VCaP (cell line): ENCODE results near the gene PLXNA2.

Experiments
- H3K27ac ChIP-seq: fragments of 450-650 bp; 2 replicates; pipeline ENCODE4 v1.5.1; 2017
- CTCF ChIP-seq: fragments of 450-650 bp; conservative IDR thresholded peaks from 2 replicates; pipeline ENCODE4 v1.5.1; 2017; ENCODE audit warnings: mild to moderate bottlenecking, moderate library complexity

Gene PLXNA2

GRCh38 chr1:208045463-208046260 lies 198.5 kb downstream of the PLXNA2 start:
- no peak for TF ChIP-seq CTCF
- H3K27ac ChIP-seq = no peak overlapping the region

GRCh38 chr1:208044589-208045462 lies 199.4 kb downstream of the PLXNA2 start:
- no peak for TF ChIP-seq CTCF
- no peak overlapping the region for H3K27ac ChIP-seq

DNA sequence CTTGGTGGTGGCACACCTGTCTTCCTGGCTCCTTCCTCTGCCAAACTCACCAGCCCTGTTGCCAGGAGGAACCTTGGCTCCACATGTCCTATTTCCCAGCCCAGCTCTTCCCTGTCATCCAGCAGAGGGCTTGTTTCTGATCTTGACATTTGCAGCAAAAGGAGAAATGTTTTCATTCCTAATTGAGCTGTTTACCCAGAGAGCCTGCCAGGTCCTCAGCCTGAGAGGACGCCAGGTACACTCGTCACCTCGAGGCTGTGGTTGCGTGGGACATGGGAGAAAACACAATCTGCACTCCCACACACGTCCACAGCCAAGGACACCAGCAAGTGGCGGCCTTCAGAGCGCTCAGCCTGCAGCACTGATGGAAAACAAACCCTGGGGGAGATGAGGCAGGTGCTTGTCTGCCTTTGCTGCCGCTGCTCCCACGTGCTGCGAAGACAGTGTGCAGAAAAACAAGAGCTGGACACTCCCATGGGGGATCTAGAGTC lies 200.4 kb downstream of the PLXNA2 start:
- TF ChIP-seq CTCF = peak; percentile 56
- peak overlapping the region; percentile 47 for H3K27ac ChIP-seq

- TF ChIP-seq CTCF = no peak
- peak overlapping the region; percentile 47 for H3K27ac ChIP-seq
Measured at GRCh38 chr1:208042868-208043267, 201.3 kb downstream of the PLXNA2 start.

- TF ChIP-seq CTCF = no peak
- H3K27ac ChIP-seq = no peak overlapping the region
Measured at GRCh38 chr1:208042041-208042615, 202.1 kb downstream of the PLXNA2 start.

DNA sequence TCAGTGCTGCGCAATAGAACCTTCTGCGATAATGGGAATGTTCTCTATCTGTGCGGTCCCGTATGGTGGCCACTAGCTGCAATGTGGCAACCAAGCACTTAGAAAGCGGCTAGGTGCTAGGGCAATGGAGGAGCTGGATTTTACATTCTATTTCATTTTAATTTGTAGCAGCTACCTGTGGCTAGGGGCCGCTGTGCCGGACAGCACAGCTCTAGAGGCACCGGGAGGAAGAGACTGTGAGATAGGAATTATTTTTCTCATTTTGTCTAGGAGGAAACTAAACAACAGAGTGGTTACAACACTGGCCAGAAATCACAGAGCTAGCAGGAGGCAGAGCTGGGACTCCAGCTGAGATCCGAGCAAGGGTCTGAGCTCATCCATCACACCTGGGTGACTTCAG lies 202.7 kb downstream of the PLXNA2 start:
- TF ChIP-seq CTCF = no peak
- no peak overlapping the region for H3K27ac ChIP-seq

GRCh38 chr1:208040821-208041297 lies 203.3 kb downstream of the PLXNA2 start:
- TF ChIP-seq CTCF = no peak
- no peak overlapping the region for H3K27ac ChIP-seq
